Tibial nerve (tissue), 3 donors: ENCODE data around the gene COX7A2L.
"Not testable (repeated sequence)": the region's sequence is repeated elsewhere in the genome, so short reads cannot be mapped to it uniquely, and the experiment has no call there.

Experiments used
- CTCF ChIP-seq, 5 experiments: fragments of 200-600 bp in 3 of 5; fragments of 450-650 bp in 2 of 5; sonication (generic) in 3 of 5; IDR thresholded peaks; one replicate each; pipeline ENCODE4 v1.5.1; 2016 to 2019; ENCODE audit warnings: antibody characterized with exemption in 5 of 5, mild to moderate bottlenecking in 3 of 5, moderate library complexity in 2 of 5
- POLR2A ChIP-seq, 2 donors: fragments of 450-650 bp; IDR thresholded peaks; one replicate each; pipeline ENCODE4 v1.6.1; 2017; ENCODE audit warnings: antibody characterized with exemption in 2 of 2, mild to moderate bottlenecking in 2 of 2, moderate library complexity in 2 of 2

- TF ChIP-seq CTCF, POLR2A (IDR thresholded peaks at IDR 0.05): not testable (repeated sequence)
These were observed 37.0 kb upstream of the COX7A2L start for GRCh38 chr2:42398052-42398451.
